Mucosa of descending colon (tissue), 3 donors: Measurements from ENCODE around the gene ANKRD13D. TPM values are rescaled to one million over a fixed set of nuclear protein-coding genes. Genes with fewer than 3 reads are reported as not detected.

Experiments used
- ATAC-seq: fragments of 200-7000 bp; cut with Tn5 transposase; one replicate; pipeline ENCODE4 v1.9.1; 2020; ENCODE audit warnings: mild to moderate bottlenecking, moderate library complexity
- DNase-seq, 3 donors: peaks; one replicate each; pipeline ENCODE4 v3.0.0-alpha.2; 2020
- H3K36me3 ChIP-seq: fragments of 200-600 bp; one replicate; pipeline ENCODE4 v1.8.0; 2021; ENCODE audit warnings: low read depth, mild to moderate bottlenecking
- H3K4me1 ChIP-seq: fragments of 200-600 bp; one replicate; pipeline ENCODE4 v1.8.0; 2021; ENCODE audit warnings: low read depth, mild to moderate bottlenecking
- H3K4me3 ChIP-seq: fragments of 200-600 bp; one replicate; pipeline ENCODE4 v1.8.0; 2021; ENCODE audit warnings: mild to moderate bottlenecking
- H3K9me3 ChIP-seq: fragments of 200-600 bp; one replicate; pipeline ENCODE4 v1.8.0; 2021; ENCODE audit warnings: mild to moderate bottlenecking
- CTCF ChIP-seq: fragments of 200-600 bp; IDR thresholded peaks from one replicate; pipeline ENCODE4 v1.8.0; 2022; ENCODE audit warnings: antibody characterized with exemption, mild to moderate bottlenecking
- intact Hi-C, 2 donors: fragments of 100-400 bp; cut with DNase I in 1 of 2; cut with micrococcal nuclease in 1 of 2; formaldehyde crosslinking; loops; one replicate each; pipeline versions ENCODE4 v1.11.0 to v1.11.1; 2022; cut with DNase I, micrococcal nuclease
- total RNA-seq, 3 donors: library from RNA; stranded (reverse); fragmentation: NEBNext Ultra II Directional in 2 of 3; extraction: Animal tissue kit (Norgen Biotek cat#: 25700) in 2 of 3; gene quantifications; one replicate each; pipeline versions ENCODE4 v1.2.1 to v1.2.4, GENCODE V29; 2021 to 2023
- donor health status: DM: no; HTN: no; CAD: no; lungs with moderate emphysema.
- donor health status: DM: no; HTN: no; CAD: no.
- donor health status: DM: no; HTN: yes; CAD: no.

Gene ANKRD13D
- total RNA-seq, 3 donors from 2014 or later = 20.0 to 46.3 (median 26.7) TPM

- ATAC-seq (peak; percentile 71), DNase-seq (peak; percentile 65 to 86 (median 76))
- Histone ChIP-seq H3K36me3 (peaks cover 8% of the 10 kb centered on the region), H3K4me1 (peaks cover 62% of the 10 kb centered on the region), H3K4me3 (no peak overlapping the region), H3K9me3 (no peaks in the 10 kb centered on the region)
- intact Hi-C loops = no loop called here
- TF ChIP-seq CTCF = no peak
These were observed 12.3 kb upstream of the ANKRD13D start for GRCh38 chr11:67276781-67277230.

DNA sequence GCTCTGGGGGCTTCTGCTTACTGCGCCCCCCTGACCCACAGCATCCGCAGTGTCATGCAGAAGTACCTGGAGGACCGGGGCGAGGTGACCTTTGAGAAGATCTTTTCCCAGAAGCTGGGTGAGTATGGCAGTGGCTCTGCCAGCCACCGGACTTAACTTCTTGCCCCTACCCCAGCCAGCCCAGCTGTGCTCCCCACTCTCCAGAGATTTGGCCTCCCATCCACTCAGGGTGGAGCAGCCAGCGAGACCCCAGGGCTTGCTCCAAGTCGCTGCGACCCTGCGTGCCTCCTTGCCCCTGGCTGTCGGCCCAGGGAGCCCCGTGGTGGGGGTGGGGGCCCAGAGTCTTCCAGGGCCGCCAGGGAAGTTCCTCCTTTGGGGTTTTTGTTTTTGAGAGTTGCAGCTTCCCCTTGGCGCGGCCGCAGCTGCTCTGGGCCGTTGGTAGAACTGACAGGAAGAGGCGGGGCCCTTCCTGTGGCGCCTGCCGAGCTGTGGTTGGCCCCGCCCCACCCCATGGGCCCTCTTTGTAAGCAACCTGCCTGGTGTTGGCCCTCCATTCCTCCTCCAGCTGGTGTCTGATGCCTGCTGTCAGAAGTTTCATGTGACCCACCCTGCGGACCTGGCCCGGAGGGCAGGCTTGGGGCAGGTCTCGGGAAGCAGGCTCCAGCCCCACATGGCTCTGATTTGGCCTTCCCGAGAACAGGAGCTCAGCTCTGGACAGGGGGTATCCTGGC lies 11.7 kb upstream of the ANKRD13D start:
- Histone ChIP-seq H3K4me3 (no peak overlapping the region), H3K36me3 (peaks cover 8% of the 10 kb centered on the region), H3K4me1 (peaks cover 56% of the 10 kb centered on the region), H3K9me3 (no peaks in the 10 kb centered on the region)
- intact Hi-C loops = no loop called here
- ATAC-seq = peak; percentile 92
- peak; percentile 92 to 98 (median 93) for DNase-seq
- TF ChIP-seq CTCF = no peak

DNA sequence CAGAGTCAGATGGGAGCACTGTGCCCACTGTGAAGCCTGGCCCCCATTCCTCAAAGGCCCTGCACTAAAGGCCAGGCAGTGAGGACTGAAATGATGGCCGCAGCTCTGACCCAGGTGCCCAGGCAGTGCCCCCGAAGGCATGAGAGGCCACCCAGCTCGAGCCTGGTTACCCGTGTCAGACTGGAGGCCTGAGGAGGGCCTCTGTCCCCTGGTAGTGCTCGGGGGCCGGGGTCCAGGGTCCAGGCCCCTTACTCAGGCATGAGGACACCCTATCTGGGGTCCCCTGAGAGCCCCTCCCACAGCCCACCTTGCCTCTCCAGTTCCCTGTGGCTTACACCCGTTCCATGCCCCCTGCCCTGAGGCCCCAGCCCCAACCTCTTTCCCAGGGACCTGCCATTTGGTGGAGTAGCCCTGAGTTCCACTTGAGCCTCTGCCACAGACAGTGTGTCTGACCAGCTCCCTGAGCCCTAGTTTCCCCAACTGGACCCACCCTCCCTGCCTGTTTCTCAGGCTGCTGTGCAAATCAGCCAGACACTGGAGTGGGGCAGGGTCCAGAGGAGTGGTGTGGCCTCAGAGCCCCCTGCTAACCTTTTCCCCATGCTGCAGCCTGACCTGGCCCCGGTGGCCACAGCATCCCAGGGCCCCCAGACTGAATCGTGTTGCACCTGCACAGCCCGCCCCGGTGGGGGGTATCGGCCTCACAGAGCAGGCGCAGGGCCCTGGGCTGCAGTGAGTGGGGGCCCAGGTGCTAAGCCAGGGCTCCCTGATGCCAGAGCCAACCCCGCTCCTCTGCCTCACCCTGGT lies 10.8 kb upstream of the ANKRD13D start:
- no peaks in the 10 kb centered on the region for H3K9me3 ChIP-seq
- no peak overlapping the region for H3K4me3 ChIP-seq
- DNase-seq (peak in 2 of 3 donors; percentile 35 to 68), ATAC-seq (no peak)
- intact Hi-C loops = no loop called here
- peaks cover 48% of the 10 kb centered on the region for H3K4me1 ChIP-seq
- TF ChIP-seq CTCF = no peak
- peaks cover 8% of the 10 kb centered on the region for H3K36me3 ChIP-seq

DNA sequence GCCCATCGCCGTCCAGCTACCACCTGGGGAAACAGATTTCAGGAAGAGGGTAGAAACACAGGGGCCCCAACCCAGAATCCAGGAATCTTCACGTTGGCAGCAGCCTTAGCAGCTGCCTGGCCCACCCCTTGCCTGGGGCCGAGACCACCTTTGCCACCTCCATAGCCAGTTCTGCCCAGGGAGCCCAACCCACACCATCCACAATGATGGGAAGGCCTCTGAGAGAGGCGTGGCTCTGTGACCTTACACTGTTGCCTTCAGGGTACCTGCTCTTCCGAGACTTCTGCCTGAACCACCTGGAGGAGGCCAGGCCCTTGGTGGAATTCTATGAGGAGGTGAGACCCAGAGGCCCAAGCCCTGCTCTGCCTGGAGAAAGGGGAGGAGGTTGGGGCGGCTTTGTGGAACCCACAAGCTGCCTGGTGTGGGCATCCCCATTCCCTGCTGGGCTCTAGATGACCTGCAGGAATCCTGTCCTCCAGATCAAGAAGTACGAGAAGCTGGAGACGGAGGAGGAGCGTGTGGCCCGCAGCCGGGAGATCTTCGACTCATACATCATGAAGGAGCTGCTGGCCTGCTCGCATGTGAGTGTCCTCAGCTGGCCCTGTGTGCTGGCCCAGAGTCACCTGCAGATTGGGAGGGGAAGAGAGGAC lies 10.0 kb upstream of the ANKRD13D start:
- H3K9me3 ChIP-seq = no peaks in the 10 kb centered on the region
- peak in 2 of 3 donors; percentile 21 to 48 for DNase-seq
- intact Hi-C loops = no loop called here
- peaks cover 12% of the 10 kb centered on the region for H3K36me3 ChIP-seq
- H3K4me3 ChIP-seq = no peak overlapping the region
- no peak for ATAC-seq
- no peak for TF ChIP-seq CTCF
- peaks cover 41% of the 10 kb centered on the region for H3K4me1 ChIP-seq

GRCh38 chr11:67279589-67280340 lies 9.3 kb upstream of the ANKRD13D start:
- no peak for TF ChIP-seq CTCF
- H3K36me3 ChIP-seq = peaks cover 13% of the 10 kb centered on the region
- H3K9me3 ChIP-seq = no peaks in the 10 kb centered on the region
- peak in 2 of 3 donors; percentile 29 to 45 for DNase-seq
- no peak for ATAC-seq
- intact Hi-C loops = no loop called here
- no peak overlapping the region for H3K4me3 ChIP-seq
- peaks cover 37% of the 10 kb centered on the region for H3K4me1 ChIP-seq
